Measurements from ENCODE around the gene SPSB4. TPM values are rescaled to one million over a fixed set of nuclear protein-coding genes. Genes with fewer than 3 reads are reported as not detected.

The SPSB4 gene
- total RNA-seq, 1 donor from 2014 or later, result 1.2 TPM

- Histone ChIP-seq H3K27me3 (no peaks in the 10 kb centered on the region), H3K4me3 (no peak overlapping the region), H3K9me3 (no peaks in the 10 kb centered on the region), H3K36me3 (no peaks in the 10 kb centered on the region), H3K4me1 (no peaks in the 10 kb centered on the region), H3K27ac (no peak overlapping the region)
- intact Hi-C loops (cut with DNase I), result no loop called here
- DNase-seq (peak; percentile 27), ATAC-seq (peak; percentile 14)
- TF ChIP-seq, protein P1, sequence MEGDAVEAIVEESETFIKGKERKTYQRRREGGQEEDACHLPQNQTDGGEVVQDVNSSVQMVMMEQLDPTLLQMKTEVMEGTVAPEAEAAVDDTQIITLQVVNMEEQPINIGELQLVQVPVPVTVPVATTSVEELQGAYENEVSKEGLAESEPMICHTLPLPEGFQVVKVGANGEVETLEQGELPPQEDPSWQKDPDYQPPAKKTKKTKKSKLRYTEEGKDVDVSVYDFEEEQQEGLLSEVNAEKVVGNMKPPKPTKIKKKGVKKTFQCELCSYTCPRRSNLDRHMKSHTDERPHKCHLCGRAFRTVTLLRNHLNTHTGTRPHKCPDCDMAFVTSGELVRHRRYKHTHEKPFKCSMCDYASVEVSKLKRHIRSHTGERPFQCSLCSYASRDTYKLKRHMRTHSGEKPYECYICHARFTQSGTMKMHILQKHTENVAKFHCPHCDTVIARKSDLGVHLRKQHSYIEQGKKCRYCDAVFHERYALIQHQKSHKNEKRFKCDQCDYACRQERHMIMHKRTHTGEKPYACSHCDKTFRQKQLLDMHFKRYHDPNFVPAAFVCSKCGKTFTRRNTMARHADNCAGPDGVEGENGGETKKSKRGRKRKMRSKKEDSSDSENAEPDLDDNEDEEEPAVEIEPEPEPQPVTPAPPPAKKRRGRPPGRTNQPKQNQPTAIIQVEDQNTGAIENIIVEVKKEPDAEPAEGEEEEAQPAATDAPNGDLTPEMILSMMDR (IDR thresholded peaks at IDR 0.05), result no peak
These were observed 16.2 kb downstream of the SPSB4 start for GRCh38 chr3:141067206-141067974.

DNA sequence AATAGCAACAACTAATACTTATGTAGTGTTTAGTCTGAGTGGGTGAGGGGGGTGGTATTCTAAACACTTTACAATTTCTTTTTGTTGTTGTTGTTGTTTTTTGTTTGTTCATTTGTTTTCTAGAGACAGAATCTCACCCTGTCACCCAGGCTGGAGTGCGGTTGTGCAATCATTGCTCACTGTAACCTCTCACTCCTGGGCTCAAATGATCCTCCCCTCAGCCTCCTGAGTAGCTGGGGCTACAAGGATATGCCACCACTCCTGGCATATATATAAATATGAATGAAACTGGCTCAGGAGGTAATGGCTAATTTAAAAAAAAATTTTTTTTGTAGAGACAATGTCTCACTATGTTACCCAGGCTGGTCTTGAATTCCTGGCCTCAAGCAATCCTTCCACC is 19.1 kb downstream of the SPSB4 start:
- TF ChIP-seq, protein P1 (IDR thresholded peaks at IDR 0.05), result no peak
- no peak overlapping the region for H3K27ac ChIP-seq
- H3K9me3 ChIP-seq, result no peaks in the 10 kb centered on the region
- H3K4me3 ChIP-seq, result no peak overlapping the region
- ATAC-seq, result no peak
- H3K36me3 ChIP-seq, result no peaks in the 10 kb centered on the region
- no peak for DNase-seq
- H3K27me3 ChIP-seq, result no peaks in the 10 kb centered on the region
- no peaks in the 10 kb centered on the region for H3K4me1 ChIP-seq
- intact Hi-C loops (cut with DNase I), result no loop called here

DNA sequence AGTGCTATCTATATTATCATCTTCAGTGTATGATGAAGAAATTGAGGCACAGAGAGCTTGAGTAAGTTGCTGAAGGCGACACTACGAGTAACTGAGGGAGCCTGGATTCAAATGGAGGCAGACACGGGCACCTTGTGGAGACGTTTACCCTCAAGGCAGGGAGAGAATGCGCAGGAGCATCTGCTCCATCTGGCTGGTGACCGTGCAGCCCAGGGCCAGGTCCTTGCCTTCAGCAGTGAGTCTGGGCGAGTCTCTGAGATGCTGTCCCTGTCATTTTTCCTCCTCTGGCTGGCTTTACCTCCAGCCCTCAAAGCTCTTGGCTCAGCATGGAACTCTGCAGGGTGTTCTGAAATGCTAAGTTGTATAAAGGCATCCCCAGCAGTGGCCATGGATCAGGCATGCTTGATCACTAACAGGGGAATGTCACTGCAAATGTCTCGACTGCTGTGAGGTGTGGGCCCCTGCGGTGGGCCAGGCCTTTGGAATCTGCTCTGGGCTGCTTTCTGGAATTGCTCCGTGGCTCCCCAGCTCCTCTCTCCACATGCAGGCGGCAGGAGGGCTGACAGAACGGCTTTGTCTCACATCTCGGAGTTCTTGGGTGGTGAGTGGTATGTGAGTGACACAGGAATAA is 19.7 kb downstream of the SPSB4 start:
- TF ChIP-seq, protein P1 (IDR thresholded peaks at IDR 0.05), result no peak
- intact Hi-C loops (cut with DNase I), result no loop called here
- Histone ChIP-seq H3K27ac (no peak overlapping the region), H3K4me3 (no peak overlapping the region), H3K36me3 (no peaks in the 10 kb centered on the region), H3K9me3 (no peaks in the 10 kb centered on the region), H3K27me3 (no peaks in the 10 kb centered on the region), H3K4me1 (peaks cover under 1% of the 10 kb centered on the region)
- ATAC-seq, result no peak
- peak; percentile 33 for DNase-seq

- ATAC-seq (no peak), DNase-seq (no peak)
- H3K27ac ChIP-seq, result no peak overlapping the region
- no peaks in the 10 kb centered on the region for H3K27me3 ChIP-seq
- no peaks in the 10 kb centered on the region for H3K9me3 ChIP-seq
- peaks cover 10% of the 10 kb centered on the region for H3K4me1 ChIP-seq
- no peaks in the 10 kb centered on the region for H3K36me3 ChIP-seq
- TF ChIP-seq, protein P1 (IDR thresholded peaks at IDR 0.05), result no peak
- intact Hi-C loops (cut with DNase I), result no loop called here
- H3K4me3 ChIP-seq, result no peak overlapping the region
These were observed 20.6 kb downstream of the SPSB4 start for GRCh38 chr3:141071681-141072260.

GRCh38 chr3:141072950-141073349 is 21.8 kb downstream of the SPSB4 start:
- peaks cover 21% of the 10 kb centered on the region for H3K4me1 ChIP-seq
- TF ChIP-seq, protein P1 (IDR thresholded peaks at IDR 0.05), result no peak
- no peaks in the 10 kb centered on the region for H3K36me3 ChIP-seq
- no peaks in the 10 kb centered on the region for H3K9me3 ChIP-seq
- ATAC-seq (no peak), DNase-seq (no peak)
- intact Hi-C loops (cut with DNase I), result no loop called here
- no peak overlapping the region for H3K4me3 ChIP-seq
- no peak overlapping the region for H3K27ac ChIP-seq
- no peaks in the 10 kb centered on the region for H3K27me3 ChIP-seq
